ENCODE measurements around the gene RSPH6A. TPM values are rescaled to one million over a fixed set of nuclear protein-coding genes. Genes with fewer than 3 reads are reported as not detected.

The RSPH6A gene
- total and polyA plus RNA-seq, 2 donors: not detected

- Histone ChIP-seq H3K4me1 (ENCODE audit: insufficient read depth) (no peaks in the 10 kb centered on the region), H3K4me3 (ENCODE audit: low read depth, low read length) (no peak overlapping the region), H3K27ac (ENCODE audit: low read depth) (no peak overlapping the region), H3K36me3 (ENCODE audit: insufficient read depth) (peaks cover 5% of the 10 kb centered on the region)
- 91% methylated on average over 21 of the region's 21 CpGs for WGBS
- DNase-seq (ENCODE audit: extremely low spot score): no peak
Measured at GRCh38 chr19:45786533-45786894, 28.6 kb downstream of the RSPH6A start.

DNA sequence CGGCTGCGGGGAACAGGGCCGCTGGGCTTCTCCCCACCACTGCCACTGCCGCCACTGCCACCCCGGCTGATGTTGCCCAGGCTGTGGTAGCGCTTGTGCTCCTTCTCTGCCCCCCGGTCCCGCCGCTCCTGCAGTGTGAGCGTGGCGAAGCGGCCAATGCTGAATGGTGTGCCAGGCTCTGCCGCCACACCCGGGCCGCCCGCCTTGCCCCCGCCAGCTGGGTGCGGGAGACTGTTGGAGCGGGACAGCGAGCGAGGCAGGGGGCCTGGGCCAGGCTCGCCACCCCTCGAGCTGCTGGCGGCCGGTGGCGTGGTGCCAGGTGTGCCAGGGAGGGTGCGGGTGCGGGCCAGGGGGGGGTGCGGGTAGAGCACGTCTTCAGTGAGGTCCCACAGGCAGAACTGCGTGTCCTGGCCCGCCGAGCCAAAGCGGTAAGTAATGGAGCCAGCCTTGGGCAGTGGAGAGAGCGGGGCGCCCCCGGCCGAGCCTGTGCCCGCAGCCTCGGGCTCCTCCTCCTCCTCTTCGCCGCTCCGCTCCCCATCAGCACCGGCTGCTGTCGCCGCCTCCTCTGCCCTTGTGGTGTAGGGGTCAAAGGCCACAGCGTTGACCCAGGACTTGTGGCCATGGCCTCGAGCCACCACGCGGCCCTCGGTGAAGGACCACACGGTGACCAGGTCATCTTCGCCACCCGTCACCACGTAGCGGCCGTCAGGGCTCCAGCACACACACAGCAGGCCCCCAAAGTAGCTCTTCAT lies 29.2 kb downstream of the RSPH6A start:
- H3K27ac ChIP-seq (ENCODE audit: low read depth): no peak overlapping the region
- H3K4me3 ChIP-seq (ENCODE audit: low read depth, low read length): no peak overlapping the region
- peaks cover 5% of the 10 kb centered on the region for H3K36me3 ChIP-seq (ENCODE audit: insufficient read depth)
- 91% methylated on average over 57 of the region's 57 CpGs for WGBS
- no peaks in the 10 kb centered on the region for H3K4me1 ChIP-seq (ENCODE audit: insufficient read depth)
- no peak for DNase-seq (ENCODE audit: extremely low spot score)

GRCh38 chr19:45785097-45785496 lies 30.0 kb downstream of the RSPH6A start:
- Histone ChIP-seq H3K36me3 (ENCODE audit: insufficient read depth) (peaks cover 5% of the 10 kb centered on the region), H3K4me1 (ENCODE audit: insufficient read depth) (peaks cover 4% of the 10 kb centered on the region), H3K4me3 (ENCODE audit: low read depth, low read length) (no peak overlapping the region), H3K27ac (ENCODE audit: low read depth) (peak overlapping the region; percentile 55)
- no peak for DNase-seq (ENCODE audit: extremely low spot score)
- 70% methylated on average over 5 of the region's 5 CpGs for WGBS

GRCh38 chr19:45784096-45784495 lies 31.0 kb downstream of the RSPH6A start:
- H3K4me3 ChIP-seq (ENCODE audit: low read depth, low read length): no peak overlapping the region
- WGBS: 71% methylated on average over 4 of the region's 4 CpGs
- peak overlapping the region; percentile 42 for H3K27ac ChIP-seq (ENCODE audit: low read depth)
- peaks cover 5% of the 10 kb centered on the region for H3K36me3 ChIP-seq (ENCODE audit: insufficient read depth)
- peaks cover 4% of the 10 kb centered on the region for H3K4me1 ChIP-seq (ENCODE audit: insufficient read depth)
- no peak for DNase-seq (ENCODE audit: extremely low spot score)

DNA sequence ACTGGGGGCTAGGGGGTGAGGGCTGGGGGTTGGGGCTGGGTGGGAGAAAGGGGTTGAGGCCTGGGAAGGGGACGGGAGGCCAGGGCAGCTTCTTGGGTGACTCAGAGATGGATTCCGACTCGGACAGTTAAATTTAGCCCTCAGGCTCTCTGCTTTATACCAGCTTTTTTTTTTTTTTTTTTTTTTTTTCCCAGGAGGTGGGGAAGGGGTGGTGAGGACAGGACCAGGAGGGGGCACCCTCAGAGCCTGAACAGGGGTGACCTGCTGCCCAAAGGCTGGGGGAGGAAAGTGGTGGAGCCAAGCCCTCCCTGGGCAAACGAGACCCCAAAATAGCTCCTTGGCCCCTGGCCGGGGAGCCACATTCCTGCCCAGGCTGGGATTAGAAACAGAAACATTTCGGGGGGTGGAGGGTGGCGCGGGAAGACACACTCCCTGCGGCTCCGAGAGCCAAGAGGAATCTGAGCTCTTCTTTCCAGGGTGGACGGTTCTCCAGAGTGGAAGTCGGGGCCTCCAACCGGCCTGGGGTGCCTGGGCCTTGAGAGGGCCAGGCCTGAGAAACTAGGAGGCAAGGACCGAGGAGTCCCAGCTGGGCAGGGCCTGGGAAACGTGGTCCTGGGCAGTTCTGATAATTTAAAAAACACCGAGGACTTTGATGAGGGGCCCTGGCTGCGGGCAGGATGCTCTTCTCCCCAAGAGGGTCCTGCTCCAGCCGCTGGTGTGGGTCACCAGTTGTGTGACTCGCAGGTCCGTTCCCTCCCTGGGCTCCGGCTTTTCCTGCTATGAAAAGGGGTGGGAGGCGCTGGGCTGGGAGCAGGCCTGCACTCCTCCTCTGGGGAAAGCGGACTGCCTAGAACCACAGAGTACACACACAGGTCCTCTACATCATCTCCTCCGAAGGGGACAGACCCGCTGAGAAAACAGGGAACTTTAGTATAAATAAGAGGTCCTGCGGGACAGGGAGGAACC lies 32.0 kb downstream of the RSPH6A start:
- WGBS: 23% methylated on average over 26 of the region's 26 CpGs
- H3K4me1 ChIP-seq (ENCODE audit: insufficient read depth): peaks cover 4% of the 10 kb centered on the region
- no peak overlapping the region for H3K4me3 ChIP-seq (ENCODE audit: low read depth, low read length)
- DNase-seq (ENCODE audit: extremely low spot score): no peak
- peaks cover 5% of the 10 kb centered on the region for H3K36me3 ChIP-seq (ENCODE audit: insufficient read depth)
- H3K27ac ChIP-seq (ENCODE audit: low read depth): peak overlapping the region; percentile 81

GRCh38 chr19:45782162-45782691 lies 32.9 kb downstream of the RSPH6A start, which contains the start of gene DMPK:
TSS of gene DMPK (minus strand) at chr19:45782490. CDS start at chr19:45782352, 138 bp downstream.
- 8% methylated on average over 18 of the region's 18 CpGs for WGBS
- H3K4me1 ChIP-seq (ENCODE audit: insufficient read depth): peaks cover 4% of the 10 kb centered on the region
- DNase-seq (ENCODE audit: extremely low spot score): no peak
- H3K27ac ChIP-seq (ENCODE audit: low read depth): peak within 1 kb of the TSS; percentile 81
- peaks cover 5% of the 10 kb centered on the region for H3K36me3 ChIP-seq (ENCODE audit: insufficient read depth)
- peak within 1 kb of the TSS; percentile 44 for H3K4me3 ChIP-seq (ENCODE audit: low read depth, low read length)

DNA sequence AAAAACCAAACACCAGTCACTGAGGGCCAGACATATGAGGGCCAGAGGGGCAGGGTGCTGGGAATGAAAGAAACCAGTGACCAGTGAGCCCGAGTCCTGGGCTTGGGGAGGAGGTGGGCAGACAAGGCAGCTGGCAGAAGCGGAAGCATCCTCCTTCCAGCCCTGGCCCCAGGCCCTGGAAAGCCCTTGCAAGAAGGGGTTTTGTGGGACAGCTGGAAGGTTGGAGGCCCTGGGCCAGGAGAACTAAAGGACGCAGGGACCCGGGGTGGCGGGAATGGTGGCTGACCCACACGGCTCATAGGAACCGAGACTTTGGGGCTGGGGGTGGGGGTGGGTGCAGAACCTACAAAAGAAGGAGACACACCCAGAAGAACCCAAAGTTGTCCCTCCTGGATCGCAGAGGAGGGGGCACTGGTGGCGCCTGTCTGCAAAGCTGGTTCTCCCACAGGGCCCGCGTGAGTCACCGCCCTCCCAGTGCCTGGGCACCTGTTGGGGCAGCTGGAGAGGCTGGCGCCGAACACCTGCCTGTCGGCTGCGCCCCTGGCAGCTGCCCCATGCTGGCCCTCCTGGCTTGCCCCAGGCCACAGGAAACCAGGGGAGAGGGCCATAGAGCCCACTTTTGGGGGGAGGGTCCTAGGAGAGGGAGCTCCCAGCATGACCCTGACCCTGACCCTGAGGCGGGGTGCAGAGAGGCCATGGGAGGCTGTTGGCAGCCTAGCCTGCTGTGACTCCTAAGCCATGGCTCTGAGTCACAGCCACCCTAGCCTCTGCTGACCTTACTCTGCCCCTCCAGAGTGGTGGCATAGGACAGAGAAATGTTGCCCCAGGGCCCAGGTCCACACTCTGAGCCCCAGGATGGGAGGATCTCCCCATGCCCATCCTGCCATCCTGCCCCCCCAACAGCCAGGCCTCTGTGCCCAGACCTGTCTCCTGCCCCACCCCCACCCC lies 33.6 kb downstream of the RSPH6A start:
- no peak for DNase-seq (ENCODE audit: extremely low spot score)
- H3K4me1 ChIP-seq (ENCODE audit: insufficient read depth): peaks cover 4% of the 10 kb centered on the region
- WGBS: 27% methylated on average over 17 of the region's 17 CpGs
- H3K4me3 ChIP-seq (ENCODE audit: low read depth, low read length): peak overlapping the region; percentile 44
- H3K36me3 ChIP-seq (ENCODE audit: insufficient read depth): peaks cover 5% of the 10 kb centered on the region
- H3K27ac ChIP-seq (ENCODE audit: low read depth): peak overlapping the region; percentile 1

DNA sequence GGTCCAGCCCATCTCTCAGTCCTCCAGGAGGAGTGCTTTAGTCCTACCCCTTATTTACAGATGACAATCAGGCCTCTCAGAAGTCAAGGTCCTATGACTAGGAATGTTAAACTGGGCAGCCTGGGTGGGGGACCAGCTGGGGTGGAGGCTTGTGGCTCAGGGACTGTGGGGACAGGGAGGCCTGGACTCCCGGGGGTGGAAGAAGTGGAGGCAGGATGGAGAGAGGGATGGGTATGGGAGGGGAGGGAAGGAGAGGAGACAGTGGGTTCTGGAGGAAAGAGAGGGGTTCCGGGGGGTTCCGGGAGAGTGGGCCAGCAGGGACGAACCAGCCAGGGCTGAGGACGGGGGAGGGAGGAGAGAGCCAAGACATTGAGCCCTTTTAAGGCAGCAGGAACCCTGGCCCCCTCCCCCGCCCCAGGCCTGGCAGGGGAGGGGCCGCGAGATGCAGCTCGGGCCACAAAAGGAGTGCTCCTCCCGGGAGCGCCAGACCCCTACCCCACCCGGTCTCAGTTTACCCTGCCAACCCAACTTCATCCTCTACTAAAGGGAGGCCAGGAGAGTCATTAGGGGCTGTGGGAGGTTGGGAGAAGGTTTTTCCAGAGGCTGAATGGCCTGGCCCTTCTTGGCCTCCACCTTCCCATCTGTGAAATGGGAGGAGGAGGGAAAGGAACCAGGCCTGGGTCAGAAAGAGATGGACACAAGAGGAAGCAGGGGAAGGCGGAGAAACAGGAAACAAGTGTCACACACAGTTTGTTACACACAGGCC lies 34.5 kb downstream of the RSPH6A start:
- Histone ChIP-seq H3K4me1 (ENCODE audit: insufficient read depth) (peaks cover 4% of the 10 kb centered on the region), H3K4me3 (ENCODE audit: low read depth, low read length) (peak overlapping the region; percentile 44), H3K36me3 (ENCODE audit: insufficient read depth) (no peaks in the 10 kb centered on the region), H3K27ac (ENCODE audit: low read depth) (no peak overlapping the region)
- 15% methylated on average over 13 of the region's 13 CpGs for WGBS
- no peak for DNase-seq (ENCODE audit: extremely low spot score)

DNA sequence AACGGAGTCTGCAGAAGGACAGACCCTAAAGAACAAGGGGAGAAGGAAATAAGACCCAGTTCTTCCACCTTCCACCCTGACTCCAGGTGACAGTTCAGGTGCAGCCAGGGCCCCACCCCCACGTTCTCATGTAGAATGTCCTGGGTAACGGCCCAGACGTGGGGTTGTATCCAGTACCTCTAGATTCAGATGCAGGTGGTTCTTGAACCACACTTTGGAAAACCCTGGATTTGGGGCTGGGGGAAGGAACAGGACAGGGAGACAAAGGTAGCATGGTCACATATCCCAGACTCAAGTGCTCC lies 35.0 kb downstream of the RSPH6A start:
- no peak for DNase-seq (ENCODE audit: extremely low spot score)
- 38% methylated on average over 4 of the region's 4 CpGs for WGBS
- Histone ChIP-seq H3K4me3 (ENCODE audit: low read depth, low read length) (peak overlapping the region; percentile 44), H3K4me1 (ENCODE audit: insufficient read depth) (peaks cover 4% of the 10 kb centered on the region), H3K36me3 (ENCODE audit: insufficient read depth) (no peaks in the 10 kb centered on the region), H3K27ac (ENCODE audit: low read depth) (no peak overlapping the region)

DNA sequence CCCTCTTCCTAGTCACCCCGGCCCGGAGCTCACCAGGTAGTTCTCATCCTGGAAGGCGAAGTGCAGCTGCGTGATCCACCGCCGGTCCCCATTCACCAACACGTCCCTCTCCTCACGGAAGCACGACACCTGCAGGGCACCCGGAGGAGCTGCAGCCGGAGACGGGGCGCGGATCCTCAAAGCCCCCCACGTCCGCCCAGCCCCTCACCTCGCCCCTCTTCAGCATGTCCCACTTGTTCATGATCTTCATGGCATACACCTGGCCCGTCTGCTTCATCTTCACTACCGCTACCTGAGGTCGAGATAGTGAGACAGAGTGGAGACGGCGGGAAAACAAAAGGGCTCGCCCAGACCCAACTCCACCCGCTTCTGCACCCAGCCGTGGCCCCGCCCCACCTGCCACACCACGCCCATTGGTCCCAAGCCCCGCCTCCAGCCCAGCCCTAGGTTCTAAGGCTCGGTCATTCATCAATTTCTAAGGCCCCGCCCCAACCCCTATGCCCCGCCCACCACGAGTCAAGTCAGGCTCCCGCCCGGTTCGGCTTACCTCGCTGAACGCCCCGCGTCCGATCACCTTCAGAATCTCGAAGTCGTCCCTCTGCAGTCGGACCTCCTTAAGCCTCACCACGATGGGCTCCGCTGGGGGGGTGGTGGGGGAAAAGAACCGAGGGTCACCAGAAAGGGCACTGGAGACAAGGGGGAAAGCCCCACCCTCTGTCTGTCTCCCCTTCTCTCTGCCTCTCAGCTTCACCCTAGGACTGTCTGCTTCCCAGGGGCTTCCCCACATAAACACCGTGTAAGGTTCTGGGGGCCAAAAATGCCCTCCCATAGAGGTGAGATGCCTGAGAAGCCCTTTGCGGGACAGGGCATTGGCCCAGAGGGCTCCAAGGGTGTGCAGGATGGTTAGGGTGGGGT lies 35.6 kb downstream of the RSPH6A start:
- H3K4me1 ChIP-seq (ENCODE audit: insufficient read depth): peaks cover 4% of the 10 kb centered on the region
- WGBS: 17% methylated on average over 48 of the region's 48 CpGs
- H3K27ac ChIP-seq (ENCODE audit: low read depth): no peak overlapping the region
- H3K4me3 ChIP-seq (ENCODE audit: low read depth, low read length): no peak overlapping the region
- no peak for DNase-seq (ENCODE audit: extremely low spot score)
- no peaks in the 10 kb centered on the region for H3K36me3 ChIP-seq (ENCODE audit: insufficient read depth)

- Histone ChIP-seq H3K36me3 (ENCODE audit: insufficient read depth) (no peaks in the 10 kb centered on the region), H3K4me3 (ENCODE audit: low read depth, low read length) (no peak overlapping the region), H3K4me1 (ENCODE audit: insufficient read depth) (peaks cover 4% of the 10 kb centered on the region), H3K27ac (ENCODE audit: low read depth) (no peak overlapping the region)
- no peak for DNase-seq (ENCODE audit: extremely low spot score)
- 92% methylated on average over 28 of the region's 28 CpGs for WGBS
Measured at GRCh38 chr19:45778010-45778661, 37.0 kb downstream of the RSPH6A start.

All from urinary bladder (tissue), 4 donors.